GM12878 (cell line): ENCODE data around the gene DYSF. TPM values are rescaled to one million over a fixed set of nuclear protein-coding genes. Genes with fewer than 3 reads are reported as not detected.

ENCODE experiments used
- ATAC-seq: fragments of 200-7000 bp; cut with Tn5 transposase; 3 replicates; pipeline ENCODE4 v1.9.1; 2020; ENCODE audit warnings: mild to moderate bottlenecking, moderate library complexity
- BruUV-seq: library from RNA; stranded (reverse); fragments of 400-500 nt; replicated peaks from 2 replicates; lab custom pipeline; 2021; lab: Mats Ljungman, UMichigan
- CTCF ChIA-PET: fragments of 300-600 bp; sonication (Branson Sonifier 250); formaldehyde crosslinking; extraction: SDS; loops from one replicate; lab custom pipeline; 2021; ENCODE audit warnings: inconsistent platforms; lab: Yijun Ruan, JAX
- POLR2A ChIA-PET: fragments of 350-600 bp; formaldehyde crosslinking; extraction: SDS; loops from one replicate; lab custom pipeline; 2021; ENCODE audit warnings: inconsistent platforms; lab: Charles Lee
- RAD21 ChIA-PET: fragments of 300-600 bp; sonication (Branson Sonifier 250); formaldehyde crosslinking; loops from one replicate; lab custom pipeline; 2023; ENCODE audit warnings: antibody characterized with exemption; ENCODE audit not compliant: unreplicated experiment; lab: Charles Lee
- SMC1A ChIA-PET: fragments of 300-600 bp; sonication (Branson Sonifier 250); formaldehyde crosslinking; loops from one replicate; lab custom pipeline; 2023; ENCODE audit not compliant: unreplicated experiment, uncharacterized antibody; lab: Charles Lee
- DNase-seq: peaks from one replicate; pipeline ENCODE4 v3.0.0-alpha.2; 2011; ENCODE audit warnings: low read depth, low spot score
- FAIRE-seq: peaks from 3 replicates; lab custom pipeline; 2011; peaks lifted over from hg19 to GRCh38; lab: Jason Lieb, UNC
- H2AFZ ChIP-seq: 2 replicates; pipeline ENCODE4 v1.6.0; 2011; ENCODE audit warnings: low read depth, low read length, control low read depth; ENCODE audit not compliant: control insufficient read depth
- H3K27ac ChIP-seq: 2 replicates; pipeline ENCODE4 v1.5.1; 2011; ENCODE audit warnings: control low read depth; ENCODE audit not compliant: control insufficient read depth, insufficient read depth
- H3K27me3 ChIP-seq, 2 experiments: replicated peaks in 1 of 2; 2 replicates each; pipeline versions ENCODE4 v1.6.0 to v1.6.1; 2011; ENCODE audit warnings: low read length in 1 of 2; ENCODE audit not compliant: control insufficient read depth in 2 of 2, insufficient read depth in 2 of 2
- H3K36me3 ChIP-seq, 2 experiments: 2 replicates each; pipeline ENCODE4 v1.5.1; 2011; ENCODE audit warnings: low read length in 1 of 2; ENCODE audit not compliant: control insufficient read depth in 2 of 2, insufficient read depth in 2 of 2
- H3K4me1 ChIP-seq: 2 replicates; pipeline ENCODE4 v1.6.1; 2011; ENCODE audit warnings: mild to moderate bottlenecking, low read length, moderate library complexity, mixed read lengths; ENCODE audit not compliant: control insufficient read depth, insufficient read depth
- H3K4me2 ChIP-seq: 2 replicates; pipeline ENCODE4 v1.6.0; 2011; ENCODE audit warnings: control low read depth; ENCODE audit not compliant: control insufficient read depth, insufficient read depth
- H3K4me3 ChIP-seq: fragments of 200-600 bp; sonication (generic); 2 replicates; pipeline ENCODE4 v1.5.1; 2016
- H3K79me2 ChIP-seq: 2 replicates; pipeline ENCODE4 v1.6.0; 2011; ENCODE audit warnings: low read length; ENCODE audit not compliant: control insufficient read depth, insufficient read depth
- H3K9ac ChIP-seq: 2 replicates; pipeline ENCODE4 v1.8.0; 2011; ENCODE audit warnings: low read length, control low read depth, mixed read lengths; ENCODE audit not compliant: control insufficient read depth, insufficient read depth
- H3K9me3 ChIP-seq: replicated peaks from 3 replicates; pipeline ENCODE4 v1.5.1; 2011; ENCODE audit warnings: mild to moderate bottlenecking, low read length; ENCODE audit not compliant: control insufficient read depth, insufficient read depth
- H4K20me1 ChIP-seq: 2 replicates; pipeline ENCODE4 v1.6.0; 2011; ENCODE audit not compliant: control insufficient read depth, insufficient read depth
- ATF2 ChIP-seq: IDR thresholded peaks from 2 replicates; pipeline ENCODE4 v1.6.1; 2012; ENCODE audit warnings: low read length, inconsistent platforms
- HCFC1 ChIP-seq: fragments of 150-350 bp; IDR thresholded peaks from 2 replicates; pipeline ENCODE4 v1.6.1; 2014; ENCODE audit warnings: low read length
- MTA2 ChIP-seq: fragments of 450-650 bp; IDR thresholded peaks from 2 replicates; pipeline ENCODE4 v1.6.1; 2016; ENCODE audit warnings: low read depth, mild to moderate bottlenecking, moderate library complexity
- PRDM15 ChIP-seq: fragments of 450-650 bp; formaldehyde crosslinking; IDR thresholded peaks from 2 replicates; pipeline ENCODE4 v1.4.0; 2020; ENCODE audit warnings: mild to moderate bottlenecking, moderate library complexity
- RAD51 ChIP-seq: fragments of 450-650 bp; IDR thresholded peaks from 2 replicates; pipeline ENCODE4 v1.6.1; 2016; ENCODE audit warnings: moderate library complexity, mild to moderate bottlenecking, inconsistent platforms
- RFX5 ChIP-seq: IDR thresholded peaks from 2 replicates; pipeline ENCODE4 v1.6.1; 2011; ENCODE audit warnings: low read depth, low read length, improper control_type of control experiment
- SPI1 ChIP-seq: IDR thresholded peaks from 2 replicates; pipeline ENCODE4 v1.6.1; 2011; ENCODE audit warnings: low read depth, mild to moderate bottlenecking, low read length, moderate library complexity, borderline replicate concordance; ENCODE audit not compliant: insufficient read depth
- SRF ChIP-seq, 2 experiments: IDR thresholded peaks; 2 replicates each; pipeline ENCODE4 v1.6.1; 2011; ENCODE audit warnings: low read depth in 2 of 2, low read length in 2 of 2, mild to moderate bottlenecking in 1 of 2, moderate library complexity in 1 of 2
- ZNF217 ChIP-seq: fragments of 450-650 bp; IDR thresholded peaks from 2 replicates; pipeline ENCODE4 v1.6.1; 2017; ENCODE audit warnings: antibody characterized with exemption, mild to moderate bottlenecking
- WGBS: methylation state at CpG from one replicate; pipeline ENCODE4 v1.1.6; 2016; ENCODE audit warnings: low lambda C conversion rate; ENCODE audit not compliant: insufficient replicate concordance, insufficient coverage; ENCODE audit errors: missing lambda C conversion rate; 5-methylcytosine and 5-hydroxymethylcytosine counted together
- in situ Hi-C: fragments of 300-500 bp; cut with MboI; formaldehyde crosslinking; loops from 9 replicates; pipeline ENCODE4 v1.14.3; 2018; ENCODE audit warnings: mixed read lengths
- intact Hi-C: fragments of 100-400 bp; cut with micrococcal nuclease; formaldehyde crosslinking; loops from one replicate; pipeline ENCODE4 v1.14.2; 2022; ENCODE audit not compliant: unreplicated experiment
- polyA plus RNA-seq, 11 experiments: library from polyadenylated mRNA; depleted of rRNA in 4 of 11; unstranded in 6 of 11; stranded (reverse) in 5 of 11; fragments of >200 nt; fragmentation: Nextera tagmentation in 4 of 11; fragmentation: Illumina TruSeq in 1 of 11; extraction: Ambion mirVana in 4 of 11; extraction: Trizol in 1 of 11; gene quantifications; 1 replicate in 1 of 11; 2 replicates in 10 of 11; pipeline versions ENCODE4 v1.2.1 to v1.2.3, GENCODE V29; 2011 to 2016; ENCODE audit warnings: inconsistent platforms in 2 of 11, missing spikeins in 2 of 11, low read depth in 1 of 11
- total RNA-seq, 4 experiments: library from RNA; depleted of rRNA in 3 of 4; stranded (reverse); fragments of >200 nt in 3 of 4; fragmentation: Illumina TruSeq in 1 of 4; extraction: Trizol in 1 of 4; gene quantifications; 2 replicates each; pipeline versions ENCODE4 v1.2.1 to v1.2.3, GENCODE V29; 2013 to 2021

DYSF gene
- total and polyA plus RNA-seq, 10 of the 15 experiments (the other 5 are each of a cell fraction or from before 2014, with no cell fraction given) = under 0.01 to 0.15 (median 0.03) TPM; not detected in 7

- POLR2A ChIA-PET = no interaction called here
- no TSS peak for BruUV-seq
These were observed 261.4 kb downstream of the DYSF start for GRCh38 chr2:71714601-71715240.

GRCh38 chr2:71715241-71715750 lies 261.9 kb downstream of the DYSF start:
- no peak overlapping the region for H2AFZ ChIP-seq
- H3K36me3 ChIP-seq = no peaks in the 10 kb centered on the region
- H3K9me3 ChIP-seq = no peaks in the 10 kb centered on the region
- no peak for DNase-seq
- H3K9ac ChIP-seq = no peak overlapping the region
- 4% methylated on average over 6 of the region's 6 CpGs for WGBS
- H3K4me1 ChIP-seq = no peaks in the 10 kb centered on the region
- ChIA-PET POLR2A (no interaction called here), SMC1A (no interaction called here), RAD21 (no interaction called here), CTCF (no interaction called here)
- H3K4me2 ChIP-seq = no peak overlapping the region
- in situ Hi-C loops (no loop called here), intact Hi-C loops (no loop called here)
- H3K4me3 ChIP-seq = no peak overlapping the region
- no peak for ATAC-seq
- H3K27ac ChIP-seq = no peak overlapping the region
- H3K79me2 ChIP-seq = no peaks in the 10 kb centered on the region
- H3K27me3 ChIP-seq = no peaks in the 10 kb centered on the region; a peak in 1 of 4 replicates
- no peak for FAIRE-seq
- no peaks in the 10 kb centered on the region for H4K20me1 ChIP-seq
- no TSS peak for BruUV-seq
- TF ChIP-seq MTA2 = no peak
- no peak for TF ChIP-seq HCFC1
- TF ChIP-seq RFX5 = no peak
- no peak for TF ChIP-seq PRDM15
- TF ChIP-seq ZNF217 = no peak
- no peak for TF ChIP-seq SRF (IDR thresholded peaks at IDR 0.05; ENCODE audit: low read depth in 2 of 2, low read length in 2 of 2)

More at GRCh38 chr2:71714601-71715240, 261.4 kb downstream of the DYSF start:
- no peak overlapping the region for H3K4me2 ChIP-seq
- H3K27ac ChIP-seq = no peak overlapping the region
- ATAC-seq = no peak
- intact Hi-C loops = no loop called here
- in situ Hi-C loops = no loop called here
- H3K36me3 ChIP-seq = no peaks in the 10 kb centered on the region
- H3K27me3 ChIP-seq = no peaks in the 10 kb centered on the region; a peak in 1 of 4 replicates
- H3K4me3 ChIP-seq = no peak overlapping the region
- SMC1A ChIA-PET = no interaction called here
- DNase-seq = no peak
- TF ChIP-seq RAD51 = no peak
- TF ChIP-seq SPI1 = no peak
- no peak for TF ChIP-seq ATF2
- TF ChIP-seq, all 136 proteins: peak for 0
- 20% methylated on average over 4 of the region's 4 CpGs for WGBS
- CTCF ChIA-PET = no interaction called here
- RAD21 ChIA-PET = no interaction called here
- no peaks in the 10 kb centered on the region for H3K9me3 ChIP-seq
- no peaks in the 10 kb centered on the region for H3K4me1 ChIP-seq
- H3K9ac ChIP-seq = no peak overlapping the region
- no peaks in the 10 kb centered on the region for H4K20me1 ChIP-seq
- no peaks in the 10 kb centered on the region for H3K79me2 ChIP-seq
- no peak overlapping the region for H2AFZ ChIP-seq
- FAIRE-seq = no peak
